Measurements from ENCODE around the gene TPK1. TPM values are rescaled to one million over a fixed set of nuclear protein-coding genes. Genes with fewer than 3 reads are reported as not detected.

Gene TPK1
- total RNA-seq, 1 donor from 2014 or later = 2.2 TPM

GRCh38 chr7:144863320-144863647 lies 27.4 kb upstream of the TPK1 start:
- DNase-seq (ENCODE audit: low read depth) = no peak
- H3K4me3 ChIP-seq (ENCODE audit: low read depth, low read length) = no peak overlapping the region

GRCh38 chr7:144862612-144863319 lies 26.9 kb upstream of the TPK1 start:
- H3K4me3 ChIP-seq (ENCODE audit: low read depth, low read length) = no peak overlapping the region
- TF ChIP-seq CTCF (conservative IDR thresholded peaks at IDR 0.05; ENCODE audit: low read depth, low read length) = no peak
- DNase-seq (ENCODE audit: low read depth) = no peak

More at GRCh38 chr7:144863320-144863647, 27.4 kb upstream of the TPK1 start:
- TF ChIP-seq CTCF (conservative IDR thresholded peaks at IDR 0.05; ENCODE audit: low read depth, low read length) = no peak

- TF ChIP-seq CTCF (conservative IDR thresholded peaks at IDR 0.05; ENCODE audit: low read depth, low read length) = no peak
- DNase-seq (ENCODE audit: low read depth) = no peak
- no peak overlapping the region for H3K4me3 ChIP-seq (ENCODE audit: low read depth, low read length)
Measured at GRCh38 chr7:144859739-144860138, 23.9 kb upstream of the TPK1 start.

- TF ChIP-seq CTCF (conservative IDR thresholded peaks at IDR 0.05; ENCODE audit: low read depth, low read length) = no peak
- DNase-seq (ENCODE audit: low read depth) = no peak
- H3K4me3 ChIP-seq (ENCODE audit: low read depth, low read length) = no peak overlapping the region
Measured at GRCh38 chr7:144857463-144857862, 21.6 kb upstream of the TPK1 start.

GRCh38 chr7:144854839-144855424 lies 19.1 kb upstream of the TPK1 start:
- peak; percentile 69 for TF ChIP-seq CTCF (conservative IDR thresholded peaks at IDR 0.05; ENCODE audit: low read depth, low read length)
- no peak overlapping the region for H3K4me3 ChIP-seq (ENCODE audit: low read depth, low read length)
- no peak for DNase-seq (ENCODE audit: low read depth)

GRCh38 chr7:144853542-144853941 lies 17.7 kb upstream of the TPK1 start:
- no peak for TF ChIP-seq CTCF (conservative IDR thresholded peaks at IDR 0.05; ENCODE audit: low read depth, low read length)
- DNase-seq (ENCODE audit: low read depth) = no peak
- no peak overlapping the region for H3K4me3 ChIP-seq (ENCODE audit: low read depth, low read length)

- DNase-seq (ENCODE audit: low read depth) = no peak
- TF ChIP-seq CTCF (conservative IDR thresholded peaks at IDR 0.05; ENCODE audit: low read depth, low read length) = no peak
- H3K4me3 ChIP-seq (ENCODE audit: low read depth, low read length) = no peak overlapping the region
Measured at GRCh38 chr7:144848078-144848477, 12.2 kb upstream of the TPK1 start.

Measured in epithelial cell of proximal tubule (primary cell).